ENCODE measurements around the gene TAF3.

TAF3 gene

GRCh38 chr10:7956508-7956907 lies 138.2 kb downstream of the TAF3 start:
- Histone ChIP-seq H2BK120ac (ENCODE audit: low read depth, low read length) (no peak overlapping the region), H2BK15ac (replicated peaks; ENCODE audit: low read depth) (no peak overlapping the region), H3K36me3 (ENCODE audit: control insufficient read depth, insufficient read depth, low read length) (no peaks in the 10 kb centered on the region), H3K9ac (ENCODE audit: low read length) (no peak overlapping the region), H3K23ac (ENCODE audit: low read length) (no peak overlapping the region), H3K4me2 (ENCODE audit: low read length) (no peak overlapping the region), H3K27ac (ENCODE audit: low read depth, low read length) (no peak overlapping the region), H4K8ac (ENCODE audit: low read depth, low read length) (no peak overlapping the region), H3K4ac (ENCODE audit: low read depth, low read length) (no peak overlapping the region), H3K18ac (ENCODE audit: low read length) (no peak overlapping the region), H3K79me1 (ENCODE audit: low read length) (no peaks in the 10 kb centered on the region), H3K79me2 (ENCODE audit: control insufficient read depth, insufficient read depth, low read length) (no peaks in the 10 kb centered on the region), H3K4me3 (ENCODE audit: low read length) (no peak overlapping the region), H3K27me3 (ENCODE audit: insufficient read depth, low read length, poor library complexity) (no peaks in the 10 kb centered on the region), H3K4me1 (ENCODE audit: control insufficient read depth, low read depth, low read length) (no peaks in the 10 kb centered on the region), H3K56ac (ENCODE audit: low read length) (no peak overlapping the region), H2AK5ac (ENCODE audit: low read length) (no peak overlapping the region), H2BK5ac (ENCODE audit: low read length) (no peak overlapping the region), H4K5ac (ENCODE audit: low read length) (no peak overlapping the region)
- DNase-seq: no peak

DNA sequence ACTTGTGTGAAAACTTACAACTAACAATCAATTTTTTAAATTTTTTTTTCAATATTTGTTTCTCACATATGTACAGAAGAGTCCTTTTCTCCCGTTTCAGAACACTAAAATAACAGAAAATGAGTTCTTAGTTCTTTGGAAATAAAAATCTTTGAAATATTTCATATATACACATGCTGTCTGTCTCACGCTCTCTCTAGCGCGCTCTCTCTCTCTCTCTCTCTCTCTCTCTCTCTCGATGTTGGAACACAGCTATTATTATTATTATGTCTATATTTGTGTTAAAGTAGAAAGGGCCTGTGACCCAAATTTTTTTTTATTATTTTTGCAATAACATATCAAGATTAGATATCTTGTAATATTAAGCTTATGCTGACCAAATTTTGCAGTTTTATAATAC lies 139.3 kb downstream of the TAF3 start:
- Histone ChIP-seq H3K36me3 (ENCODE audit: control insufficient read depth, insufficient read depth, low read length) (no peaks in the 10 kb centered on the region), H3K18ac (ENCODE audit: low read length) (no peak overlapping the region), H3K56ac (ENCODE audit: low read length) (no peak overlapping the region), H3K79me2 (ENCODE audit: control insufficient read depth, insufficient read depth, low read length) (no peaks in the 10 kb centered on the region), H2BK120ac (ENCODE audit: low read depth, low read length) (no peak overlapping the region), H3K4me2 (ENCODE audit: low read length) (no peak overlapping the region), H4K5ac (ENCODE audit: low read length) (no peak overlapping the region), H3K23ac (ENCODE audit: low read length) (no peak overlapping the region), H3K79me1 (ENCODE audit: low read length) (no peaks in the 10 kb centered on the region), H2AK5ac (ENCODE audit: low read length) (no peak overlapping the region), H3K4me3 (ENCODE audit: low read length) (no peak overlapping the region), H2BK5ac (ENCODE audit: low read length) (no peak overlapping the region), H3K9ac (ENCODE audit: low read length) (no peak overlapping the region), H3K27ac (ENCODE audit: low read depth, low read length) (no peak overlapping the region), H4K8ac (ENCODE audit: low read depth, low read length) (no peak overlapping the region), H3K4ac (ENCODE audit: low read depth, low read length) (no peak overlapping the region), H3K27me3 (ENCODE audit: insufficient read depth, low read length, poor library complexity) (no peaks in the 10 kb centered on the region), H3K4me1 (ENCODE audit: control insufficient read depth, low read depth, low read length) (no peaks in the 10 kb centered on the region), H2BK15ac (replicated peaks; ENCODE audit: low read depth) (no peak overlapping the region)
- WGBS (ENCODE audit: extremely low coverage, insufficient coverage, low lambda C conversion rate): no CpG with 5 or more reads among the region's 5 CpGs
- DNase-seq: no peak

DNA sequence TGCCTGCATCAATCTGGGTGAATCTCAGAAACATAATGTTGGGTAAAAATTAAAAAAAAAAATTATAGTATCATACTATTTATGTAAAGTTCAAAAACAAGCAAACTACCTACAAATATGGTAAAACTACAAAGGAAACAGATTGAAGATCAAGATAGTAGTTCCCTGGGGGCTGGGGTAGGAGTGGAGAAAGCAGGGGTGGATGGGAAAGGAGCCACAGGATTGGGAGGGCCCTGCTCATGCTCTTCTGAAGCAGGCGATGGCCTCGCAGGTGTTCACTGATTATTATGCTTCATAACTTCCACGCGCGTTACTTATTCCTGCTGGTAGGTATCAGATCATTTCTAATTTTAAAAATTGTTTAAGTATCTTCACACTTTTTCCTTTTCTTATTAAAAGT lies 140.1 kb downstream of the TAF3 start:
- Histone ChIP-seq H4K5ac (ENCODE audit: low read length) (no peak overlapping the region), H3K4me2 (ENCODE audit: low read length) (no peak overlapping the region), H2BK5ac (ENCODE audit: low read length) (no peak overlapping the region), H3K9ac (ENCODE audit: low read length) (no peak overlapping the region), H2BK120ac (ENCODE audit: low read depth, low read length) (no peak overlapping the region), H3K79me2 (ENCODE audit: control insufficient read depth, insufficient read depth, low read length) (no peaks in the 10 kb centered on the region), H3K4me3 (ENCODE audit: low read length) (no peak overlapping the region), H3K56ac (ENCODE audit: low read length) (no peak overlapping the region), H3K4me1 (ENCODE audit: control insufficient read depth, low read depth, low read length) (no peaks in the 10 kb centered on the region), H3K79me1 (ENCODE audit: low read length) (no peaks in the 10 kb centered on the region), H3K27me3 (ENCODE audit: insufficient read depth, low read length, poor library complexity) (no peaks in the 10 kb centered on the region), H3K36me3 (ENCODE audit: control insufficient read depth, insufficient read depth, low read length) (no peaks in the 10 kb centered on the region), H3K23ac (ENCODE audit: low read length) (no peak overlapping the region), H3K18ac (ENCODE audit: low read length) (no peak overlapping the region), H2AK5ac (ENCODE audit: low read length) (no peak overlapping the region), H2BK15ac (replicated peaks; ENCODE audit: low read depth) (no peak overlapping the region), H3K27ac (ENCODE audit: low read depth, low read length) (no peak overlapping the region), H3K4ac (ENCODE audit: low read depth, low read length) (no peak overlapping the region), H4K8ac (ENCODE audit: low read depth, low read length) (no peak overlapping the region)
- no peak for DNase-seq
- WGBS (ENCODE audit: extremely low coverage, insufficient coverage, low lambda C conversion rate): no CpG with 5 or more reads among the region's 5 CpGs

DNA sequence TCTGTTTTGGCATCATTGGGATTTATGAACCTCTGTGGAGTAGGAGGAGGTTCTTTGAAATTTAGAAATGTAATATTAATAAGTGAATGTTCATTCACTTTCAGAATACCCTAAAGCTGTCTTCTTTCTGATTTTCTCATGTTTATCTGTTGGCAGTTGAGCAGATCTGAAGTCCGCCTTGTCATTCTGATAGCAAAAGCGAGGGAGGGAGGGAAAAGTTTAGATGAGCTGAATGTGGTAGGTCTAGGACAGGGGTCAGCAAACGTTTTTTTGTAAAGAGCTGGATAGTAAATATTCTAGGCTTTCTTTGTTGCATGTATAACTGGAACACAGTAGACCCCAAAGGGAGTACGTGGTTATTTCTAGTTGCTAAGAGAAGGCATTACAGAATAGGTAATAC lies 141.8 kb downstream of the TAF3 start:
- Histone ChIP-seq H3K79me1 (ENCODE audit: low read length) (no peaks in the 10 kb centered on the region), H3K79me2 (ENCODE audit: control insufficient read depth, insufficient read depth, low read length) (no peaks in the 10 kb centered on the region), H2AK5ac (ENCODE audit: low read length) (no peak overlapping the region), H3K36me3 (ENCODE audit: control insufficient read depth, insufficient read depth, low read length) (no peaks in the 10 kb centered on the region), H3K4ac (ENCODE audit: low read depth, low read length) (no peak overlapping the region), H3K4me3 (ENCODE audit: low read length) (no peak overlapping the region), H3K9ac (ENCODE audit: low read length) (no peak overlapping the region), H3K4me2 (ENCODE audit: low read length) (no peak overlapping the region), H4K5ac (ENCODE audit: low read length) (no peak overlapping the region), H3K18ac (ENCODE audit: low read length) (no peak overlapping the region), H3K4me1 (ENCODE audit: control insufficient read depth, low read depth, low read length) (no peaks in the 10 kb centered on the region), H3K23ac (ENCODE audit: low read length) (no peak overlapping the region), H3K27me3 (ENCODE audit: insufficient read depth, low read length, poor library complexity) (no peaks in the 10 kb centered on the region), H3K27ac (ENCODE audit: low read depth, low read length) (no peak overlapping the region), H3K56ac (ENCODE audit: low read length) (no peak overlapping the region), H2BK120ac (ENCODE audit: low read depth, low read length) (no peak overlapping the region), H2BK5ac (ENCODE audit: low read length) (no peak overlapping the region), H2BK15ac (replicated peaks; ENCODE audit: low read depth) (no peak overlapping the region), H4K8ac (ENCODE audit: low read depth, low read length) (no peak overlapping the region)
- WGBS (ENCODE audit: extremely low coverage, insufficient coverage, low lambda C conversion rate): no CpG with 5 or more reads among the region's 4 CpGs
- DNase-seq: no peak

DNA sequence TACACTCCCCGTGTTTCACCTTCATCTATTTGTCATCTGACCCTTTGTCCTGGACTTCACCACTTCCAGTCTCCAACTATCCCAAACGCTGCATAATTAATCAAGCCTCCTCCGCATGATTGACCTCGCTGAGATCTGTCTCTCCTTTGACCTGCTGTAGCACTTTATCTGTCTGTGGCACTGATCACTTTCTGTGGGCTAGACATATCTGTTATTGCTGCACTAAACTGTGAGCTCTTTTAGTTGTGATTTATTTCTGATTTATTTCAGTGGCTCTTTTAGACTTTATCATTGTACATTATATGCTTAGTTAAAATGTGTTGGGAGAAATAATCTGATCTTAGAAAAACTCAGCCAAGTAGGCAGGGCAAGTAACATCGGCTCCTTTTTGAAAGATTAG lies 144.3 kb downstream of the TAF3 start:
- Histone ChIP-seq H3K4me1 (ENCODE audit: control insufficient read depth, low read depth, low read length) (no peaks in the 10 kb centered on the region), H3K27me3 (ENCODE audit: insufficient read depth, low read length, poor library complexity) (no peaks in the 10 kb centered on the region), H2BK15ac (replicated peaks; ENCODE audit: low read depth) (no peak overlapping the region), H3K56ac (ENCODE audit: low read length) (no peak overlapping the region), H4K5ac (ENCODE audit: low read length) (no peak overlapping the region), H3K79me1 (ENCODE audit: low read length) (no peaks in the 10 kb centered on the region), H3K27ac (ENCODE audit: low read depth, low read length) (no peak overlapping the region), H3K4ac (ENCODE audit: low read depth, low read length) (no peak overlapping the region), H3K23ac (ENCODE audit: low read length) (no peak overlapping the region), H3K36me3 (ENCODE audit: control insufficient read depth, insufficient read depth, low read length) (no peaks in the 10 kb centered on the region), H2BK5ac (ENCODE audit: low read length) (no peak overlapping the region), H3K4me2 (ENCODE audit: low read length) (no peak overlapping the region), H2AK5ac (ENCODE audit: low read length) (no peak overlapping the region), H4K8ac (ENCODE audit: low read depth, low read length) (no peak overlapping the region), H3K18ac (ENCODE audit: low read length) (no peak overlapping the region), H3K4me3 (ENCODE audit: low read length) (no peak overlapping the region), H3K79me2 (ENCODE audit: control insufficient read depth, insufficient read depth, low read length) (no peaks in the 10 kb centered on the region), H2BK120ac (ENCODE audit: low read depth, low read length) (no peak overlapping the region), H3K9ac (ENCODE audit: low read length) (no peak overlapping the region)
- DNase-seq: no peak
- no CpG with 5 or more reads among the region's 5 CpGs for whole genome bisulfite sequencing (ENCODE audit: extremely low coverage, insufficient coverage, low lambda C conversion rate)

- no peaks in the 10 kb centered on the region for H3K79me2 ChIP-seq (ENCODE audit: control insufficient read depth, insufficient read depth, low read length)
- no peak overlapping the region for H3K23ac ChIP-seq (ENCODE audit: low read length)
- H3K27me3 ChIP-seq (ENCODE audit: insufficient read depth, low read length, poor library complexity): no peaks in the 10 kb centered on the region
- no peak overlapping the region for H3K27ac ChIP-seq (ENCODE audit: low read depth, low read length)
- H2AK5ac ChIP-seq (ENCODE audit: low read length): no peak overlapping the region
- no peak overlapping the region for H3K56ac ChIP-seq (ENCODE audit: low read length)
- no peak for DNase-seq
- H3K4me2 ChIP-seq (ENCODE audit: low read length): no peak overlapping the region
- no peak overlapping the region for H3K18ac ChIP-seq (ENCODE audit: low read length)
- no peaks in the 10 kb centered on the region for H3K36me3 ChIP-seq (ENCODE audit: control insufficient read depth, insufficient read depth, low read length)
- no peak overlapping the region for H2BK120ac ChIP-seq (ENCODE audit: low read depth, low read length)
- no peak overlapping the region for H4K5ac ChIP-seq (ENCODE audit: low read length)
- no peak overlapping the region for H4K8ac ChIP-seq (ENCODE audit: low read depth, low read length)
- no peak overlapping the region for H2BK5ac ChIP-seq (ENCODE audit: low read length)
- H3K4me3 ChIP-seq (ENCODE audit: low read length): no peak overlapping the region
- H3K4ac ChIP-seq (ENCODE audit: low read depth, low read length): no peak overlapping the region
- no peaks in the 10 kb centered on the region for H3K4me1 ChIP-seq (ENCODE audit: control insufficient read depth, low read depth, low read length)
- no peaks in the 10 kb centered on the region for H3K79me1 ChIP-seq (ENCODE audit: low read length)
- H3K9ac ChIP-seq (ENCODE audit: low read length): no peak overlapping the region
- no peak overlapping the region for H2BK15ac ChIP-seq (replicated peaks; ENCODE audit: low read depth)
- WGBS (ENCODE audit: extremely low coverage, insufficient coverage, low lambda C conversion rate): no CpG with 5 or more reads among the region's 2 CpGs
Measured at GRCh38 chr10:7965457-7965856, 147.2 kb downstream of the TAF3 start.
